ENCODE results near the gene EPS8L1. TPM values are rescaled to one million over a fixed set of nuclear protein-coding genes. Genes with fewer than 3 reads are reported as not detected.

EPS8L1 gene
- total and polyA plus RNA-seq, 2 donors (not counting 1 experiment from before 2014, with no cell fraction given) = 0.72 to 1.0 TPM

GRCh38 chr19:55085923-55086715 lies 10.4 kb downstream of the EPS8L1 start:
- no peak overlapping the region for H3K9ac ChIP-seq (ENCODE audit: low read length)
- H3K36me3 ChIP-seq (replicated peaks in 1 of 2; ENCODE audit: control extremely low read depth in 1 of 2, control insufficient read depth in 1 of 2, extremely low read depth in 1 of 2, insufficient read depth in 2 of 2, low read length in 1 of 2) = peaks cover 0 to 5% of the 10 kb centered on the region in 2 experiments
- no peak for DNase-seq
- H3K27ac ChIP-seq (ENCODE audit: low read length in 2 of 2) = no peak overlapping the region
- TF ChIP-seq CTCF (IDR thresholded peaks at IDR 0.05) (no peak), EZH2 (IDR thresholded peaks at IDR 0.05; ENCODE audit: borderline replicate concordance, insufficient read depth, low read depth, low read length, poor library complexity, severe bottlenecking) (no peak)
- peaks cover 0 to 46% (median 0%) of the 10 kb centered on the region in 3 donors for H3K9me3 ChIP-seq (ENCODE audit: control extremely low read depth in 1 of 3, control insufficient read depth in 2 of 3, insufficient read depth in 1 of 3, low read length in 2 of 3)
- CTCF ChIA-PET = interaction anchor here (1.2 to 1.3 kb wide), 2 partner anchors 16 to 547 kb away, joined by 3 to 5 read pairs; no protein-coding TSS in a partner anchor
- WGBS (ENCODE audit: insufficient coverage) = 34% methylated on average over 33 of the region's 35 CpGs
- no peak overlapping the region for H3K4me3 ChIP-seq (ENCODE audit: control extremely low read depth in 1 of 5, extremely low read depth in 1 of 5, insufficient read depth in 1 of 5, low read depth in 2 of 5, low read length in 4 of 5)
- POLR2A ChIA-PET = interaction anchor here (1.6 kb wide), 1 partner anchor 30 kb away, joined by 3 read pairs; no protein-coding TSS in a partner anchor
- Mint-ChIP-seq H3K4me1 (peaks cover 44% of the 10 kb centered on the region), H3K4me3 (peak overlapping the region; percentile 49), H3K9me3 (ENCODE audit: insufficient read depth) (peaks cover 3% of the 10 kb centered on the region), H3K27ac (no peak overlapping the region), H3K27me3 (peaks cover 55% of the 10 kb centered on the region)
- peaks cover 29% of the 10 kb centered on the region for H4K20me1 ChIP-seq (ENCODE audit: control insufficient read depth, insufficient read depth, low read length, poor library complexity, severe bottlenecking)
- peaks cover 0 to 72% (median 26%) of the 10 kb centered on the region in 4 experiments for H3K27me3 ChIP-seq (replicated peaks in 1 of 4; ENCODE audit: control extremely low read depth in 1 of 4, control insufficient read depth in 3 of 4, insufficient read depth in 4 of 4, low read length in 3 of 4)
- H3K4me1 ChIP-seq (ENCODE audit: control insufficient read depth in 2 of 2, insufficient read depth in 2 of 2, low read length in 2 of 2) = peaks cover 34 to 37% of the 10 kb centered on the region in 2 donors
- ATAC-seq (ENCODE audit: low read depth) = no peak
- no peak overlapping the region for H2AFZ ChIP-seq (ENCODE audit: insufficient read depth, low read depth, low read length, poor library complexity, severe bottlenecking)
- no peaks in the 10 kb centered on the region for H3K79me2 ChIP-seq (ENCODE audit: control insufficient read depth, insufficient read depth, low read length)
- intact Hi-C loops (cut with micrococcal nuclease) = no loop called here
- peak overlapping the region; percentile 87 for H3K4me2 ChIP-seq (replicated peaks; ENCODE audit: low read depth, low read length, poor library complexity, severe bottlenecking)

All from B cell (primary cell).